ENCODE measurements around the gene ATOX1. TPM values are rescaled to one million over a fixed set of nuclear protein-coding genes. Genes with fewer than 3 reads are reported as not detected.

Gene ATOX1
- total and polyA plus RNA-seq, 10 of the 15 experiments (the other 5 are each of a cell fraction or from before 2014, with no cell fraction given): 130 to 642 (median 245) TPM

GRCh38 chr5:151772846-151773561, 14.6 kb upstream of the ATOX1 start (continued):
- TF ChIP-seq HSF1 (IDR thresholded peaks at IDR 0.05; ENCODE audit: low read depth, low read length): no peak
- peak; percentile 42; the same call in 1 of the 2 replicates for TF ChIP-seq IKZF1 (conservative IDR thresholded peaks at IDR 0.05)
- no peak for TF ChIP-seq BCL11A (IDR thresholded peaks at IDR 0.05; ENCODE audit: low read depth, low read length)
- no peak for TF ChIP-seq MXI1 (IDR thresholded peaks at IDR 0.05; ENCODE audit: low read depth, low read length)
- no peak for TF ChIP-seq KLF5 (IDR thresholded peaks at IDR 0.05; ENCODE audit: partially characterized antibody)
- TF ChIP-seq RFX5 (IDR thresholded peaks at IDR 0.05; ENCODE audit: low read depth, low read length): no peak
- no peak for TF ChIP-seq NR2F1 (conservative IDR thresholded peaks at IDR 0.05)

GRCh38 chr5:151772029-151772845, 13.8 kb upstream of the ATOX1 start:
- no peak for FAIRE-seq
- H4K20me1 ChIP-seq (ENCODE audit: control insufficient read depth, insufficient read depth): peaks cover 8% of the 10 kb centered on the region
- intact Hi-C loops (cut with micrococcal nuclease; ENCODE audit: unreplicated experiment) (loop anchor here (5.0 to 10.0 kb wide), 2 partner anchors 520 to 617 kb away; partner anchors contain the start of genes ANXA6 and GM2A), in situ Hi-C loops (cut with MboI) (no loop called here)
- peak overlapping the region; percentile 93 for H3K9ac ChIP-seq (ENCODE audit: control insufficient read depth, insufficient read depth, low read length)
- peaks cover 10% of the 10 kb centered on the region for H3K4me1 ChIP-seq (ENCODE audit: control insufficient read depth, insufficient read depth, low read length)
- RAD21 ChIA-PET (ENCODE audit: unreplicated experiment): interaction anchor here (0.8 to 6.4 kb wide), 18 partner anchors 9 to 370 kb away, joined by 3 to 90 read pairs (median 10); partner anchors contain the start of genes ATOX1 and SLC36A1
- H3K27ac ChIP-seq (ENCODE audit: control insufficient read depth, insufficient read depth): peak overlapping the region; percentile 89
- ATAC-seq: no peak; the same call in 1 of the 3 replicates
- peaks cover 0 to 2% of the 10 kb centered on the region in 2 experiments; a peak in 2 of 4 replicates for H3K36me3 ChIP-seq (ENCODE audit: control insufficient read depth in 2 of 2, insufficient read depth in 2 of 2, low read length in 1 of 2)
- H3K9me3 ChIP-seq (replicated peaks; ENCODE audit: control insufficient read depth, insufficient read depth, low read length): no peaks in the 10 kb centered on the region
- SMC1A ChIA-PET (ENCODE audit: uncharacterized antibody, unreplicated experiment): interaction anchor here (0.6 to 6.5 kb wide), 15 partner anchors 10 to 520 kb away, joined by 3 to 84 read pairs (median 6); no protein-coding TSS in a partner anchor
- H3K27me3 ChIP-seq (replicated peaks in 1 of 2; ENCODE audit: control insufficient read depth in 2 of 2, insufficient read depth in 2 of 2, low read length in 1 of 2): no peaks in the 10 kb centered on the region
- H3K4me2 ChIP-seq (ENCODE audit: control insufficient read depth, insufficient read depth): peak overlapping the region; percentile 71
- CTCF ChIA-PET: interaction anchor here (0.9 to 2.8 kb wide), 12 partner anchors 11 to 325 kb away, joined by 3 to 39 read pairs (median 16); partner anchors contain the start of gene SLC36A1
- peak overlapping the region; percentile 97 for H3K4me3 ChIP-seq
- DNase-seq (ENCODE audit: low read depth, low spot score): no peak
- under 1% methylated on average over 52 of the region's 87 CpGs for WGBS (ENCODE audit: insufficient coverage, insufficient replicate concordance, low lambda C conversion rate, missing lambda C conversion rate)
- BruUV-seq (replicated peaks): no TSS peak
- POLR2A ChIA-PET: interaction anchor here (0.6 to 10.0 kb wide), 10 partner anchors 9 to 113 kb away, joined by 3 to 241 read pairs (median 6); partner anchors contain the start of gene ATOX1
- peak overlapping the region; percentile 32 for H2AFZ ChIP-seq (ENCODE audit: control insufficient read depth, low read depth, low read length)
- H3K79me2 ChIP-seq (ENCODE audit: control insufficient read depth, insufficient read depth, low read length): peaks cover 68% of the 10 kb centered on the region
- no peak for TF ChIP-seq ZBTB4 (CRISPR knock-in tag; IDR thresholded peaks at IDR 0.05)
- TF ChIP-seq ATF3 (IDR thresholded peaks at IDR 0.05; ENCODE audit: borderline replicate concordance, extremely low read depth, low read depth, low read length): no peak
- TF ChIP-seq SIX5 (IDR thresholded peaks at IDR 0.05; ENCODE audit: low read depth, low read length, severe bottlenecking): no peak
- TF ChIP-seq NR2F1 (conservative IDR thresholded peaks at IDR 0.05): peak; percentile 17; the same call in 1 of the 2 replicates
